IPS-NIHi11 (cell line): ENCODE data around the gene PTPRG.

Experiments used
- DNase-seq: peaks from one replicate; pipeline ENCODE4 v3.0.0; 2012; ENCODE audit warnings: mixed read lengths, low spot score

Gene PTPRG

GRCh38 chr3:61896251-61896650 lies 334.9 kb downstream of the PTPRG start:
- no peak for DNase-seq

DNA sequence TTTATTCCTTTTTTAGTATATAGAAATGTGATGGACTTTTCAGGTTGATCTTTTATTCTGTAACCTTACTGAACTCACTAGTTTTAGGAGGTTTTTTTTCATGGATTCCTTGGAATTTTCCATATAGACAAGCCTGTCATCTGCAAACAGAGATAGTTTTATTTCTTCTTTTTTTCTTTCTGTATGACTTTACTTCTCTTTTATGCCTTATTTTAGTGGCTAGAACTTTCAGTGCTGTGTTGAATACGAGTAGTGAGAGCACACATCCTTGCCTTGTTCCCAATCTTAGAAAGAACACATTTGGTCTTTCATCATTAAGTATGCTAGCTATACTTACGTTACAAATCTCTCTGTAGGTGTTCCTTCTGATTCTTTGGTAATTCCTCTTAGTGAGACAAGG lies 336.5 kb downstream of the PTPRG start:
- no peak for DNase-seq

GRCh38 chr3:61899700-61900462 lies 338.5 kb downstream of the PTPRG start:
- DNase-seq = no peak

- no peak for DNase-seq
Observed at GRCh38 chr3:61901496-61901895, 340.1 kb downstream of the PTPRG start.

DNA sequence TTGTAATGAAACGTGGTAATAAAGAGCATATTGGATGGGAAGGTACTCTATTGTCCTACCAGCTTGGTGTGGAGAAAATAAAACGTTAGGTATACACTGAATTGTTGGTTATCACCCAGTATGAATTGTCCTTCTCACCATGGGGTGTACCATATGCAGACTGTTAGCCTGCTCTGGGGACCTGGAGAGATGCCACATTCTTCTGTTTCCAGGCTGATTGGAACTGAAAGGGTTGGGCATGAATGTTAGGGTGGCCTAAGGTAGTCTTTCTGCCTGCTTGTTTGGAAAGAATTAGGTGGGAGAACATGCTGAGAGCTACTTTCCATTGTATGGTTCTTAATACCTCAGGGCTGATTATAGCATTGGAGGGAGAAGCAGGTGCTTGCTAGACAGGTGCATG lies 340.6 kb downstream of the PTPRG start:
- no peak for DNase-seq

DNA sequence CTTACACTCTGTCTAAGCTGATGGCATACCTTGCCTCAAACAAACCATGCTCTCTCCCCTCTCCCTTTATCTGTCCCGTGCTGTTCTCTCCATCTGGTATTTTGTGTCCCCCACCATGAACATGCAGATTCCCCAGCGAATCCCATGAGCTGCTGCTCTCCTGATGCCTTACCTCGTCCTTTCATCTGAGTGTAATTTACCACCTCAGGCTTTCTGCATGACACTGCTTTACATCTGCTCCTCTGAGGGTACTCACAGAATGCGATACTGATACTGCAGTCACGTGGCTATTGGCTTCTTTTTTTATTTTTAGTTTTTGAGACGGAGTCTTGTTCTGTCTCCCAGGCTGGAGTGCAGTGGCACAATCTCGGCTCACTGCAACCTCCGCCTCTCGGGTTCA lies 341.7 kb downstream of the PTPRG start:
- no peak for DNase-seq

- DNase-seq = no peak
Observed at GRCh38 chr3:61903931-61904657, 342.7 kb downstream of the PTPRG start.

DNA sequence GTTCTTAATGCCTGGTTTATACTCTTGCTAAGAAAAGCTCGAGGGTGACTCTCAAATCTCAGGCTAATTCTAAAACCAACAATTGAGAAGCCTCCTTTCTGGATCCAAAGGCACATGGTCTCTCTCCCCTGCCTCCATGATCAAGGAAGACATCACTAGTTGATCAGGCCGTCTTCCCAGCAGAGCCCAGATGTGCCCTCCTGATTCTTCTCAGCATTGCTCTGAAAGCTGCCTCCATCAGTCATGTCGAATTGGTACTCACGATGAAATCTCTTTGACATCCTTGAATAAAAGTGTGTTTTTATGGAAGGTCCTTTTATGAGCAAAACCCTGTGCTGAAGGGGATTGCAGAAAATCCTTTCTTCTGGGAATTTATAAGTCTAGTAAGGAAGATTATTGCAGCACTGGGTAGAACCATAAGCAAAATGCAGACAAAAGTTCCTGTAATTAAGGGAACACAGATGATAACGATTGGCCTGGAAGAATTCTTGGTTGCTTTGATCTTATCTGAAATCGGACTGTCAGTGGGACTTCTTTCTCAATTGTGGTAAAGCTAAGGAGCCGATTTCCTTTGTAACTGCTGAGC lies 345.9 kb downstream of the PTPRG start:
- no peak for DNase-seq

GRCh38 chr3:61908382-61908781 lies 347.0 kb downstream of the PTPRG start:
- DNase-seq = no peak

DNA sequence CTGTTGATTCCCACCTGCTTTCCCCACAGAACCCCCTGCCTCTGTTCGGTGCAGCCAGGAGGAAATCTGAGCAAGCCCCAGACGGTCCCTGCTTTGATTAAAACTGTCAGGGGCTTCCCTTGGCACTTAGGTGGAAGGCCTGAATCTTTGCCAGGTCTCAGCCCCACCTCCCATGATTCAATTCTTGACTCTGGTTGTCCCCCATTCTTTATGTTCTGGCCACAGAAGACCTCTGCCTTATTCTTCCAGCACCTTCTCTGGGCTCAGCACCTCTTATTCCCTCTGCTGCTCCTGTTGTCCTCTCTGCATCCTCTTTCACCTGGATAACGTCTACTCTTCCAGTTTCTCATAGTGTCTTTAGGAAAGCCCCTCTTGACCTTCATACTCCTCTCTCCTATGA lies 349.4 kb downstream of the PTPRG start:
- DNase-seq = no peak

GRCh38 chr3:61912158-61912557 lies 350.8 kb downstream of the PTPRG start:
- DNase-seq = no peak

- no peak for DNase-seq
Observed at GRCh38 chr3:61913701-61914100, 352.3 kb downstream of the PTPRG start.

DNA sequence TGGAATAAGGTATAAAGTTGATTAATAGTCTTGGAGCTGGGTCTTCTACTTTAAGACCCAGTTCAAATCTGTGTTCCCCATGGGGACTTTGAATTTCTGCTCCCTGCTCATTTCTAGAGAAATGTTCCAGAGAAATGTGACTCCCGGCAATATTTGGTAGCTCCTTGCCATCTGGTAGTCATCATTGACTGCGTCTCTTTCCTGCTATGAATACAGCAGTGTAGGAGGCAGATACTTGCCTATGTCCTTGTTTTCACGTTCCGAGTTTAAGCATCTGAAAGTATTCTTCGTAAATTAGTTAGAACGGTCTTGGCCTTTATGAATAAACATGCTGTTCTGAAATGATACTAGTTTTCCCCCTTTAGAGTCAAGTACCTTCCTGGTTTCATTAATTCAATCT lies 352.9 kb downstream of the PTPRG start:
- no peak for DNase-seq

DNA sequence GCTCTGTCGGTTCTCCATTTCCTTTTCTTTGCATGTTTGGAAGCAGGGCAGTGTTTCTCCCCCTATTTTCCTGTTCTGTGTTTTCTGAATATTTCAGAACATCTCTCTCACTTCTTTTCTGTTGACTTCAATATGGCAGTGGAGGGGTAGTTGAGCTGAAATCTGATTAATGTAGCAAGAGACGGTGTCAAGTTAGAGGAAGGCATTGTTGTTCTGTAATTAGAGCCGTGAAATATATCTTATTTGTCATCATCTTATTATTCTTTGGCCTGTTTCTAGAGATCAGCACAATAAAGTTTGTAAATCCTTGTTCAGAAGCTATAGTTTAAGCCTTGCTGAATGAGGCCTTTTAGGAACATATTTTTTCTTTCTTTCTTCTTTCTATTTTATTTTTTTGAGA lies 353.9 kb downstream of the PTPRG start:
- DNase-seq = no peak

GRCh38 chr3:61919371-61919770 lies 358.0 kb downstream of the PTPRG start:
- no peak for DNase-seq

DNA sequence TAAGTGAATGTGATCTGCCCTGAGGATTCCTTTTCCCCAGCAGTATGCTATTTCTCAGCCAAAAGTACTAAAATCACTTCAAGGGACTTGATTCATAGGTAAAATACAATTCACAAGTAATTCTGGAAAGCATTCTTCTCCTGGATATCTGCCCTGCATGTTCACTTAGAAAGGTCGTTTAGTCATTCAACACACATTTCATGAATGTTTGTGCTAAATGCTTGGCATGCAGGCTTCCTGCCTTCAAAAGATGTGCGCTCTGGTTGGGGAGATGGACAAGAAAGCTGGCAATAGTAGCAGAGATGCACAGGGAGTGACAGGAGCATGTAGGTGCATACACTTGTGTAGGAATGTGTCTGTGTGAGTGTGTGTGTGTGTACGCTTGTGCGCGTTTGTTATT lies 360.7 kb downstream of the PTPRG start:
- no peak for DNase-seq

DNA sequence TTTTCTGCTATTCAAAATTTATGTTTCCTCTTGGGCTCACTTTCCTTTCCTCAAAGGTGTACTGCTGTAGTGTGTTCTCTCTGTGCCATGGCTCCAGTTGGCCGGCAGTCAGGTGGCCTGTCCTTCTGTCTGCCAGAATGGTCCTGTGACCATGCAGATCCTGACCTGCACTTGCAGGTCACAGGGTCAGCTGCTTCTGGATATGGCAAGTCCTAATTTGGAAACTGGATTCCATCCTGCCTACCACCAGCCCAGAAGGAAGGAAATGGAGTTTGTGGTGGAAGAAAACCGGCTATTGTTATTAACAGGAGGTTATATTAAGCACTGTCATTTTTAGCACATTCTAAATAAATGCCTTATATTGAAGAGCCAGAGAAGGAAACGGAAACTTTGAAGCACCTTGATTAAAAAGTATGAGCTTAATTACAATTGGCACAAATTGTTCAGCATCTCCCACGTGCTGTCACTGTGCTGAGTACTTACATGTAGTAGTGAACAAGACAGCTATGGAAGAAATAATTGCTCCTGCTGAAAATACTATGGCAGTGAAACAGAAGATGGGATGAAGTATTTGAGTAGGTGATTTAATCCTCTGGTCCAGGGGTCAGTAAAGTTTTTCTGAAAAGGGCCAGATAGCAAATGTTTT lies 362.8 kb downstream of the PTPRG start:
- DNase-seq = no peak

DNA sequence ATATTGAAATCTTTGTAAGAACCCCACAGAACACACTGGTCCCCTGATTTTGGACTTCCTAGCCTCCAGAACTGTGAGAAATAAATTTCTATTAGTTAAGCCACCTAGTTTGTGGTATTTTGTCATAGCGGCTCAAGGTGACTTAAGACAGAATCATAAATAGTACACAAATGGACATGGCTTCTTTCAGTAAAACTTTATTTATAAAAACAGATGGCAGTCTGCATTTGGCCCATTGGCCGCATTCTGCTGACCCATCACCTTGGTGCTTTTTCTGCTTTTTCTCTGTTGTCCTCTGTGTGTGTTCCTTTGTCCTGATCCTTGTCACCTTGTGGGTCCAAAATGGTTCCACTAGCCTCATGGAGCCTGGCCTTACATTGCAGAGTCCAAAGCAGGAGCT lies 363.6 kb downstream of the PTPRG start:
- DNase-seq = no peak

GRCh38 chr3:61925721-61926120 lies 364.4 kb downstream of the PTPRG start:
- no peak for DNase-seq

DNA sequence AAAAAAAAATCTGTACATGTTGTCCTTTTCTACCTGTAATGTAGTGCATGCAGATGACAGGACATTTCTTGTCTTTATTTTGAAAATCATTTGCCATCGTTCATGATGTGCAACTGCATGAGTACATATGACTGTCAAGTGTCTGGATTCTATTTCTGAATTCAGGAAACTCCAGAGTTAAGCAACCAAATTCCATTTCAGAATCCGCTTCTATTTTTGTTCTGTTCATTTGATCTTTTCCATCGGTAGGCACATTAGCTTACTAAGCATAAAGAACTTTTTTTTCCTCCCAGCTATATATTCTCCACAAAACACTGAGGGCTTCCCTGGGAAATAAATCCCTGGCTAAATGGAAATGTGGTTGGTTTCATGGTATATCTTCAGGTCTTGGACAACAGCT lies 365.6 kb downstream of the PTPRG start:
- no peak for DNase-seq

GRCh38 chr3:61927332-61927731 lies 366.0 kb downstream of the PTPRG start:
- no peak for DNase-seq

DNA sequence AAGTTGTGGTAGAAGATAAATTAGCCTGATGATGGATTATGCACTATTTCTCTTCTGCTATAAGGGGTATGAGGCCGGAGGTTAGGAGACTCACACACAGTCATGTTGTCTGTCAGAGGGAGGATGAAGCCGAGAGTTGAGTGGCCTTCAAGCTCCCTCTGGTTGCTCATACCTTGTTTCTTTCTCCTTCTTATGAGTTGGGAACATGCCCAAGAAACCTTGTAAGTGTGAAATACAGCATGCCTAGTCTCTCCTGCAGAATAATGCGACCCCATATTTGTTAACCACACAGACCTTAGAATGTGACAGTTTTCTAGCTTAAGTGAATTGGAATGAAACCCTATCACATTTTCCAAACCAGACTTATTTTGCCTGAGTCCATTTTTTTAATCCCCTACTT lies 366.7 kb downstream of the PTPRG start:
- DNase-seq = no peak

- no peak for DNase-seq
Observed at GRCh38 chr3:61928776-61929314, 367.5 kb downstream of the PTPRG start.
